Adrenal gland (tissue), 5 donors: ENCODE results near the gene SFT2D3.

ENCODE experiments used
- POLR2A ChIP-seq, 2 donors: fragments of 450-650 bp; IDR thresholded peaks; one replicate each; pipeline ENCODE4 v1.6.1; 2017; ENCODE audit warnings: antibody characterized with exemption in 2 of 2, mild to moderate bottlenecking in 2 of 2, moderate library complexity in 1 of 2
- TF ChIP-seq, protein P1 (sequence below), 6 experiments: fragments of 450-650 bp in 4 of 6; fragments of 200-600 bp in 2 of 6; sonication (generic) in 1 of 6; IDR thresholded peaks; 1 replicate in 5 of 6; 2 replicates in 1 of 6; pipeline versions ENCODE4 v1.5.1 to v1.8.0; 2016 to 2021; ENCODE audit warnings: antibody characterized with exemption in 6 of 6, mild to moderate bottlenecking in 2 of 6, moderate library complexity in 1 of 6
- donor health status: DM: no; HTN: no; CAD: no.

DNA sequence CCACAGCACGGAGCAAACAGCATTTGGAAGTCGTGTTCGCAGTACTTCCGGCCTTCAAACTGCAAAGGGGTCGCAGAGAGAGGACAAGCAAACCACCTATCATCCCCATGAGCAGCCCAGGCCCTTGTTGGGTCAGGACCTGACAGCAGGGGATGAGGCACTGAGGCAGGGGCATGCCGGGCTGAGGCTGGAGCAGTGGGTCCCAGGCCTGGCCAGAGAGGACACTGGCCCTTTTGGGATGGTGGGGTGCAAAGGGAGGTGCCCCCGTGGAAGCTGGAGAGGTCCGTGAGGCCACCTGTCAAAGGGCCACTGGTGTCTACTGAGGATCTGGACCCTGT is 46.5 kb upstream of the SFT2D3 start:
- TF ChIP-seq, protein P1, sequence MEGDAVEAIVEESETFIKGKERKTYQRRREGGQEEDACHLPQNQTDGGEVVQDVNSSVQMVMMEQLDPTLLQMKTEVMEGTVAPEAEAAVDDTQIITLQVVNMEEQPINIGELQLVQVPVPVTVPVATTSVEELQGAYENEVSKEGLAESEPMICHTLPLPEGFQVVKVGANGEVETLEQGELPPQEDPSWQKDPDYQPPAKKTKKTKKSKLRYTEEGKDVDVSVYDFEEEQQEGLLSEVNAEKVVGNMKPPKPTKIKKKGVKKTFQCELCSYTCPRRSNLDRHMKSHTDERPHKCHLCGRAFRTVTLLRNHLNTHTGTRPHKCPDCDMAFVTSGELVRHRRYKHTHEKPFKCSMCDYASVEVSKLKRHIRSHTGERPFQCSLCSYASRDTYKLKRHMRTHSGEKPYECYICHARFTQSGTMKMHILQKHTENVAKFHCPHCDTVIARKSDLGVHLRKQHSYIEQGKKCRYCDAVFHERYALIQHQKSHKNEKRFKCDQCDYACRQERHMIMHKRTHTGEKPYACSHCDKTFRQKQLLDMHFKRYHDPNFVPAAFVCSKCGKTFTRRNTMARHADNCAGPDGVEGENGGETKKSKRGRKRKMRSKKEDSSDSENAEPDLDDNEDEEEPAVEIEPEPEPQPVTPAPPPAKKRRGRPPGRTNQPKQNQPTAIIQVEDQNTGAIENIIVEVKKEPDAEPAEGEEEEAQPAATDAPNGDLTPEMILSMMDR (IDR thresholded peaks at IDR 0.05), result no peak
- no peak for TF ChIP-seq POLR2A (IDR thresholded peaks at IDR 0.05)
